Measurements from ENCODE around the gene DSCAML1.

DSCAML1 gene

GRCh38 chr11:117796872-117797529 is at the start of gene DSCAML1:
Gene DSCAML1, minus strand, starts transcription at chr11:117797216. Its CDS starts 137 bp downstream, at chr11:117797079.
- DNase-seq, result peak in 40 of 58 donors; percentile 22 to 75 (median 47)

- peak in 51 of 58 donors; percentile 19 to 86 (median 51) for DNase-seq
These were observed 46.9 kb upstream of the DSCAML1 start for GRCh38 chr11:117843666-117844484.

- DNase-seq, result peak in 1 of 58 donors; percentile 23
These were observed 45.3 kb upstream of the DSCAML1 start for GRCh38 chr11:117842131-117842941.

GRCh38 chr11:117841551-117842031 is 44.6 kb upstream of the DSCAML1 start:
- DNase-seq, result no peak

GRCh38 chr11:117840881-117841550 is 44.0 kb upstream of the DSCAML1 start:
- DNase-seq, result no peak

GRCh38 chr11:117839936-117840813 is 43.2 kb upstream of the DSCAML1 start:
- DNase-seq, result no peak

- DNase-seq, result no peak
These were observed 42.4 kb upstream of the DSCAML1 start for GRCh38 chr11:117839380-117839881.

- no peak for DNase-seq
These were observed 41.9 kb upstream of the DSCAML1 start for GRCh38 chr11:117838901-117839300.

- no peak for DNase-seq
These were observed 40.8 kb upstream of the DSCAML1 start for GRCh38 chr11:117837791-117838190.

- DNase-seq, result no peak
These were observed 40.2 kb upstream of the DSCAML1 start for GRCh38 chr11:117837070-117837776.

- DNase-seq, result no peak
These were observed 39.3 kb upstream of the DSCAML1 start for GRCh38 chr11:117836077-117836960.

GRCh38 chr11:117835576-117835975 is 38.6 kb upstream of the DSCAML1 start:
- DNase-seq, result no peak

GRCh38 chr11:117834838-117835443 is 37.9 kb upstream of the DSCAML1 start:
- no peak for DNase-seq

- DNase-seq, result no peak
These were observed 37.2 kb upstream of the DSCAML1 start for GRCh38 chr11:117834068-117834810.

GRCh38 chr11:117833401-117833891 is 36.4 kb upstream of the DSCAML1 start:
- no peak for DNase-seq

- no peak for DNase-seq
These were observed 35.5 kb upstream of the DSCAML1 start for GRCh38 chr11:117832511-117832910.

All from anterior cingulate cortex (tissue), 58 donors.